A172 (cell line): Measurements from ENCODE around the gene ZNF215. TPM values are rescaled to one million over a fixed set of nuclear protein-coding genes. Genes with fewer than 3 reads are reported as not detected.
"Not testable (repeated sequence)": the region's sequence is repeated elsewhere in the genome, so short reads cannot be mapped to it uniquely, and the experiment has no call there.

Experiments used
- DNase-seq: peaks from one replicate; pipeline ENCODE4 v3.0.0-alpha.2; 2015; ENCODE audit warnings: low spot score
- total RNA-seq: library from RNA; depleted of rRNA; stranded (reverse); fragments of >200 nt; shearing (Covaris generic); gene quantifications from 2 replicates; pipeline ENCODE4 v1.2.3, GENCODE V29; 2014; rRNA removed

The ZNF215 gene
- total RNA-seq = not detected in 2 replicates

GRCh38 chr11:6926208-6927029 lies at the start of gene ZNF215:
ZNF215 (plus strand) TSS chr11:6926426; CDS start chr11:6932273, 5,847 bp downstream.
- DNase-seq = no peak

- DNase-seq = no peak
Observed at GRCh38 chr11:6876914-6877313, 49.3 kb upstream of the ZNF215 start.

- DNase-seq = no peak
Observed at GRCh38 chr11:6882751-6883150, 43.5 kb upstream of the ZNF215 start.

GRCh38 chr11:6887711-6888110 lies 38.5 kb upstream of the ZNF215 start:
- DNase-seq = not testable (repeated sequence)

- DNase-seq = no peak
Observed at GRCh38 chr11:6888830-6889229, 37.4 kb upstream of the ZNF215 start.

GRCh38 chr11:6889835-6890234 lies 36.4 kb upstream of the ZNF215 start:
- no peak for DNase-seq

- DNase-seq = no peak
Observed at GRCh38 chr11:6892400-6892799, 33.8 kb upstream of the ZNF215 start, which contains the start of gene OR2D2. OR2D2 (minus strand) TSS chr11:6892500; CDS start chr11:6892500, 0 bp downstream.

GRCh38 chr11:6894097-6894496 lies 32.1 kb upstream of the ZNF215 start:
- DNase-seq = no peak

- DNase-seq = no peak
Observed at GRCh38 chr11:6895010-6895409, 31.2 kb upstream of the ZNF215 start.

GRCh38 chr11:6898911-6899310 lies 27.3 kb upstream of the ZNF215 start:
- no peak for DNase-seq

GRCh38 chr11:6900327-6900999 lies 25.8 kb upstream of the ZNF215 start:
- DNase-seq = no peak

GRCh38 chr11:6904804-6905203 lies 21.4 kb upstream of the ZNF215 start:
- not testable (repeated sequence) for DNase-seq

GRCh38 chr11:6911378-6911777 lies 14.8 kb upstream of the ZNF215 start:
- no peak for DNase-seq

GRCh38 chr11:6911948-6912347 lies 14.3 kb upstream of the ZNF215 start:
- DNase-seq = no peak

- no peak for DNase-seq
Observed at GRCh38 chr11:6919698-6920097, 6.5 kb upstream of the ZNF215 start.

- DNase-seq = no peak
Observed at GRCh38 chr11:6920702-6921101, 5.5 kb upstream of the ZNF215 start, which contains the start of gene OR2D3. OR2D3 (plus strand) TSS chr11:6921002; CDS start chr11:6921002, 0 bp downstream.

- DNase-seq = no peak
Observed at GRCh38 chr11:6925007-6925577, 1.1 kb upstream of the ZNF215 start.

- DNase-seq = no peak
Observed at GRCh38 chr11:6925636-6926207, 504 bp upstream of the ZNF215 start.

- no peak for DNase-seq
Observed at GRCh38 chr11:6927030-6927617, 898 bp downstream of the ZNF215 start.

- DNase-seq = no peak
Observed at GRCh38 chr11:6928916-6929315, 2.7 kb downstream of the ZNF215 start.

- DNase-seq = no peak
Observed at GRCh38 chr11:6931146-6931713, 5.0 kb downstream of the ZNF215 start.
